GDM1 (cell line): ENCODE results near the gene PGLYRP2.

ENCODE experiments used
- DNase-seq: peaks from one replicate; lab custom pipeline; 2025; lab: John Stamatoyannopoulos, UW

Gene PGLYRP2

GRCh38 chr19:15453906-15454860 lies 25.1 kb downstream of the PGLYRP2 start:
- no peak for DNase-seq

- DNase-seq = no peak
Measured at GRCh38 chr19:15453091-15453578, 26.2 kb downstream of the PGLYRP2 start.

GRCh38 chr19:15452111-15453047 lies 26.9 kb downstream of the PGLYRP2 start:
- peak; percentile 8 for DNase-seq

GRCh38 chr19:15450528-15450890 lies 28.8 kb downstream of the PGLYRP2 start:
- no peak for DNase-seq

- peak; percentile 62 for DNase-seq
Measured at GRCh38 chr19:15449620-15450527, 29.4 kb downstream of the PGLYRP2 start, which contains the start of gene WIZ. WIZ (minus strand) TSS chr19:15449956; CDS start chr19:15448307, 1,649 bp downstream.

- no peak for DNase-seq
Measured at GRCh38 chr19:15448778-15449619, 30.3 kb downstream of the PGLYRP2 start.

- no peak for DNase-seq
Measured at GRCh38 chr19:15448044-15448777, 31.1 kb downstream of the PGLYRP2 start.

- DNase-seq = no peak
Measured at GRCh38 chr19:15447057-15447456, 32.2 kb downstream of the PGLYRP2 start.

- DNase-seq = no peak
Measured at GRCh38 chr19:15445807-15446376, 33.4 kb downstream of the PGLYRP2 start.

- DNase-seq = no peak
Measured at GRCh38 chr19:15445227-15445605, 34.1 kb downstream of the PGLYRP2 start.

GRCh38 chr19:15444505-15445226 lies 34.6 kb downstream of the PGLYRP2 start:
- no peak for DNase-seq

GRCh38 chr19:15443838-15444237 lies 35.5 kb downstream of the PGLYRP2 start:
- DNase-seq = no peak

GRCh38 chr19:15443325-15443724 lies 36.0 kb downstream of the PGLYRP2 start:
- DNase-seq = no peak

GRCh38 chr19:15442142-15442920 lies 37.0 kb downstream of the PGLYRP2 start:
- no peak for DNase-seq

GRCh38 chr19:15441317-15441716 lies 38.0 kb downstream of the PGLYRP2 start:
- DNase-seq = no peak

- DNase-seq = no peak
Measured at GRCh38 chr19:15439821-15440641, 39.3 kb downstream of the PGLYRP2 start.
